NOMO-1 treated with DMSO at 0.1 percent for 48 hours (cell line): ENCODE data around the gene ESD.
"Not testable (repeated sequence)": the region's sequence is repeated elsewhere in the genome, so short reads cannot be mapped to it uniquely, and the experiment has no call there.

Experiments
- DNase-seq: peaks from one replicate; lab custom pipeline; 2025; ENCODE audit not compliant: unreplicated experiment; lab: John Stamatoyannopoulos, UW

Gene ESD

DNA sequence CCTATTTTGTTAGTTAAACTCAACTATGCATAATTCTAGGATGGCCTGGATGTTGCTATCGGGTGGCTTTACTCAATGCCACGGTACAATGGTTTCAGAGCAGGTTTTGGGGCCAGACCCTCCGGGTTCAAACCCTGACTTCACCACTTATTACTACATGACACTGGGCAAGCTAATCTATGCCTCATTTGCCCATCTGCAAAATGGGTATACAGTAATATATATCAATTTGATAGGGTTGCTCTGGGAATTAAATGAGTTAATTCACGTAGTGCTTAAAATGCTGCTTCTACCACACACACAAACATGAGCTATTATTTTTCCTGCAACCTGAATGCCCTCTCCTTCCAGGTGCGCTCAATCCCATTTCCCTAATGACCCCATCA, 839 bp downstream of the ESD start:
- DNase-seq = no peak

DNA sequence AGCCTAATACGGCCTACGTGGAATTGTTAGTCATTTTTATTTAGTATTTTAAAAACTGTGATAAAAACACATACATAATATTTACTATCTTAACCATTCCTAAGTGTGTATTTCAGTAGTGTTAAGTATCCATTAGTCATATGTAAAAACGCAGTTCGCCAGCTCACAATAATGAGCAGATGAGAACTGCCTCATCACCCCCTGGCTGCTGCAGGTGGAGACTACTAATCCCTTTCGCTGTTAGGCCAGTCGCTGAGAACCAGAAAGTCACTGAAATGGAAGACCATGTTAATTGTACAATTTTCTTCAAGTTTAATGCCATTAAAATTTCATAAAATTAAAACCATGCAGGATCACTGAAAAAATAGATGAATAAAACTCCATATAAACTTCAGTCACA, 1.6 kb downstream of the ESD start:
- DNase-seq = no peak

DNA sequence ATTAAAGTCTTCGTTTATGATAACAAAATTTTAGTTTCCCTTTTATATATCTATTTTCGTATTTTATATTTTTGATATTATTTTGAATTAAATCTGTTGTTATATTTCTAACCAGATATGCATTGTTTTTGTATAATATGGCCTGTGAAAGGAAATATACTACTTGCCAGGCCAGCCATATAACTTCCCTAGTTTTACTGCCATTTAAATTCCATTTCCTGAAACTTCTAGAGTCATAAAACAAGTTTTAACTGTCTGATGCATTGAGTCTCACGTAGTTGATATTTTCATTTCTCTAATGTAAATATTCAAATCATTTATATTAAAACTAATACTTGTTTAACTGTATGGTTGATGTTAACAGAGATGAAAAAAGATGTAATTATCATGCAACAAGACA, 13.5 kb downstream of the ESD start:
- no peak for DNase-seq

DNA sequence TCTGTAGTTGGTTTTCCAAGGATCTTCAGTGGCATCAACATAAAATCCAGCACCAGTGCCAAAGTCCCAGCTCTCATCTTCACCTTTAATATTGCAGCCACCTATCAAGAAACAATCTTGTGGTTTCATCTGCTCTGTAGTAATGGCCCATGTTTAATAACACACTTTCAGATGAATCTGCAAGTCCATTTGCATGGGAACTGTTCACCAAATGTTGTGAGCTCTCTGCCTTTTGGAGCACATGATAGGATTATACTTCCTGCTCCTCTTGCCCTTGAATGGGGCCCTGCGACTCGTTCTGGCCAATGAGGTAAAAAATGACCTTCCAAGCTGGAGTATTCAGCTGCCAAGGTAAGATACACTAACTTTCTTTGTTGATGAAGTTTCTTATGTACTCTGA, 14.3 kb downstream of the ESD start:
- no peak for DNase-seq

DNA sequence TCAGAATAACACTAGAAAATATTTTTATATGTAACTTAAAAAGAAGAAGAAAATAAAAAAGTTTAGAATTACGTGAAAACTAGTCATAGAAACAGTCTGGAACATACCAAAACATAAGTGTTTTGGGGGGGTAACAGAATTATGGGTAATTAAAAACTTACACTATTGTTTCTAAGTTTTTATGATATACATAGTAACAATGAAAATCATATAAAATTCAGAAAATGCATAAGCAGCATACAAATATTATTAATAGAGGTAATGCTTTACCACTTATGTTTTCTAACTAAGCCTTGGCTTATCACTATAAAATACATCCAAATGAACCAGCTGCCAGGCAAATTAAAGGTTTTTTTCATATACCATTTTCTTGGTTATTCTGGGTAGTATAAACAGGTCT, 14.9 kb downstream of the ESD start:
- no peak for DNase-seq

DNA sequence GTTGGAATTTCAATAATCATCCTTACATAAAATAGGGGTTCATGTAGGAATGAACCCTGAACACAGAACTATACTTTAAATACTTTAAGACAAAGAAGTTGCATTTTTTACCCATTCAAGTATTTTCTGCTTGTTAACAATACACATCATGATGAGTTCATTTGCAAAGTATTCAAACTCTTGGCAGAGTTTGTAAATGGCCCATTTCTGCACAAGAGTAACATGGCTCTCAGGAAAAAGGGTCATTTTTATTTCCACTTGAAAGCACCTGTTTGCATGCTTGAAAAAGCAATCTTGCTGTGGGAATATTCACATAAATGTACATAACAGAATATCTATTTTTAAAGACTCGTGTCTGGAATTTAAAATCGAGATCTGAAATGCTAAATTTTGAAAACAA, 18.1 kb downstream of the ESD start:
- DNase-seq = no peak

DNA sequence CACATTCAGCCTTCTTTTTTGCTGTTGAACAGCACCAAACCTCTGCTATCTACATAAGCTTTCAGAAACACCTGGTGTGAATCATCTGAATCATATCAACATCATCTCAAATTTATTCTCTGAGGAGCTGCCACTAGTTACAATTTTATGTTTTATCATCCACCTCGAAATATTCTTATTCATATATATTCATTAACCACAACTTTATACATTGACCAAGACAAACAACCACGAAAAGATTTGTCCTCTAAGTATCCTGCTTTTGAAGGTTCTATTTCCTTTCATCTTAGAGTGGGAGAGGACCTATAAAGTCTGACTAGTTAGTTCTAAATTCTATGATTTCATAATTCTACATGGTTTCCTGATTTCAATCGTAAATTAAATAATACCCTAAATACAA, 18.9 kb downstream of the ESD start:
- DNase-seq = no peak

DNA sequence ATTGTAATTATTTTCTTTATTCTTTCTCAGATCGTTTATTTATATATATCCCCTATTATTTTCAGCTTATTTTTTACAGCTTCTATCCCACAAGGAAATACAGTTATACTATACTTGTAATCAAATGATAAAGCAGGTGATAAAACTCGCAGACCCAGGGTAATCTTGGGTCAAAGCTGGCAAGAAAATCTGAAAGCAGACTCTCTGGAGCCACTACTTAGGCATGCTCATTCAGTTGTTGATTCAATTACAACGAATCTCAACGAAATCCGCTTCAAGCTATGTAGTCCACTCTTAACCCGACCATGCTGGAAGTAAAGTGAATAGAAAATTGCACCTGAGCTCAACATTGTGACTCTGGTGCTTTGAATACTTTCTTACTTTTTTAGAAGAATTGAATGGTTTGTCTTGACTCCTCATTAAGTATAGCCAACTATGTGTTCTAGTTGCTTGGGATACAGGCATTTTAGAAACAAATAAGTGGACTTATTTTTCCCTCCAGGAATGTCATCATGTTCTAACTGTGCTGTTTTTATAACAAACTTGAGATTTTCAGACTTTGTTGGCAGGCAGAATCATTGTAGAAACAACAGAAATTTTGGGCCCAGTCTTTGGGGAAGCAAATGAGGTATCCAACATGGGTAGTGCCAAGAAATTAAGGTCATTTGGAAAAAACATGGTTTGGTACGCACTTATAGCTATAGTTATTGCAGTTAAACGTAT, 21.4 kb downstream of the ESD start:
- no peak for DNase-seq

DNA sequence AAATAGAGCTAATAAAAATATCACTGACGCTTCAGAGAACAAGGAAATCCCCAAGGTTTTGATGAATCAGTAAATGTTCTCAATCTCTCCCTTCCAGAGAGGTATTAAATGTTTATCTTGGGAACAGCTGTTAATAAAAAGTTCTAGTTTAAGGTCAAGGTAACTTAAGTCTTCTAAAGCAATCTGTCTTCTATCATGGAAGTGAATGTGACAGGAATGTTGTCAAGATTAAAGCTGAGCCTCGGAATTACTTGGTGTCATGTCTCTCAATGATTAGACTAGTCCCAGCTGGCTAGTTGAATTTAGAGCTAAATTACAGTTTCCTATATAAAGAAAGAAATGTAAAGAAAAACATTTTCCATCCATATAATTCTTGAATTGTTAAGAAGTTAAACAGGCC, 23.4 kb downstream of the ESD start:
- DNase-seq = no peak

DNA sequence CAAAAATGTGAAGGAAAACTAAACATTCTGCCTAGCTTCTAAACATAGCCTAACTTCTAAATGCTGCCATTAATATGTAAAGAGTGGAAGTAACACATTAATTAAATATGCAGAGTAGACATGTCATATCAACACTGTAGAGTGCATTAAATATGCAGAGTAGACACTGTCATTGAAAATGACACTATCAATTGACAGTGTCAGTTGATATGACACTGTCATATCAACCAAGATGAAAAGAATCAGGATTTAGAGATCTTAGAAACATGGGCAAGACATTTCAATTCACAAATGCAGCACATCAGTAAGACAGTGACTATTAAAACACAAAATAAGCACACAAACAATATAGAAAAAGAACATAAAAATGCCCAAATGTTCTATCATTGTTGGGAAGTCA, 25.3 kb downstream of the ESD start:
- DNase-seq = no peak

DNA sequence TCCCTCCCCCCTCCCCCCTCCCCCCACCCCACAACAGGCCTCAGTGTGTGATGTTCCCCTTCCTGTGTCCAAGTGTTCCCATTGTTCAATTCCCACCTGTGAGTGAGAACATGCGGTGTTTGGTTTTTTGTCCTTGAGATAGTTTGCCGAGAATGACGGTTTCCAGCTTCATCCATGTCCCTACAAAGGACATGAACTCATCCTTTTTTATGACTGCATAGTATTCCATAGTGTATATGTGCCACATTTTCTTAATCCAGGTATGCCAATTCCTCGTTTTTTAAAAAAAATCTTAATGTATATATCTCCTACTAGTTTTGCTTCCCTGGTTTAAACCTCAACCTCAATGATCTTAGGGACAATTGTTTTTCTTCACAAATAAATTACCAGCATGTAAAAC, 27.0 kb downstream of the ESD start:
- DNase-seq = not testable (repeated sequence)

DNA sequence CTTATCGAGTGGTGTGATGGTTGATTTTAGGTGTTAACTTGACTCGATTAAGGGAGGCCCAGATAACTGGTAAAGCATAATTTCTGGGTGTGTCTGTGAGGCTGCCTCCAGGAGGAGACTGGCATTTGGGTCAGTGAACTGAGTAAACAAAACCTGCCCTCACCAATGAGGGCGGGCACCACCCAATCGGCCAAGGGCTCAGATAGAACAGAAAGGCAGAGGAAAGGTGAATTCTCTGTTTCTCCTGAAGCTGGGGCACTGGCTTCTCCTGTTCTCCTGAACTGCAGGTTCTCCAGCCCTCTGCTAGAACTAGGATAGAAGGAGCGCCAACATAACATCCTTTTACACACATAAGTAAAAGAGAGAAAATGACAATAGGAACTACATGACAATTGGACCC, 35.1 kb downstream of the ESD start:
- DNase-seq = no peak

DNA sequence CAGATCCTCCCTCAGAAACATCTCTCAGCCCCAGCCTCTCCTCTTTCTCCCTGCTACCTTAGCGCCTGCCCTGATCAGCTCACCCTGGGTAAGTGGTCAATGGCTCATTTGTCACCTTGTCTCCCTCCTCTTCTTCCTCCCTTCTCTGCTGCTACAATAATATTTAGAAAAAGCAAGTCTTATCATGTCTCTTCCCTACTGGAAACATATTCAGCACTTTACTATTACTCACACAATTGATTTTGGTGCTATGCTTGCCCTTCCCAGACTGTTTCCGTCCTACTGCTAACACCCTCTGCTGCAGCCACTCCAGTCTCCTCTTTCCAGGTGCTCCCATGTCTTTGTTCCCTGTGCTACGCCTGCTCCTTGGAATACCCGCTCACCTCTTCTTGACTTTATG, 35.8 kb downstream of the ESD start:
- no peak for DNase-seq

DNA sequence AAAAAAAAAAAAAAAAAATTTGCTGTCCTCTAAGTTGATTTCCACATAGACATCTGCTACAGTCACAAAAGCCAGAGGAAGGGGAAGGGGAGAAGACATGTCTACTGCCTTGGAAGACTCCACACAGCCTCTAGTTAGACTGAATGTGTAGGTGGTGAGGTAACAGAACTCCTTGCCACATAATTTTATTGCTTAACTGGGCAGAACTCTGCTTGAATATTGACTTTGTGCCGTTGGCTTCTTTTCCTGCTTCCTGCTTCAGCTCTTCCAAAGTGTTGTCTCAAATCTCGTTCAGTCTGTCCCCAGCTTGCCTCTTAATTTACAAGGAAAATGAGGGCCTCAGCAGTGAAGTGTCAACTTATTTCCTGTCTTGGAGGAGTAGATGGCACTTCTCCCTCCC, 37.1 kb downstream of the ESD start:
- peak; percentile 77 for DNase-seq

DNA sequence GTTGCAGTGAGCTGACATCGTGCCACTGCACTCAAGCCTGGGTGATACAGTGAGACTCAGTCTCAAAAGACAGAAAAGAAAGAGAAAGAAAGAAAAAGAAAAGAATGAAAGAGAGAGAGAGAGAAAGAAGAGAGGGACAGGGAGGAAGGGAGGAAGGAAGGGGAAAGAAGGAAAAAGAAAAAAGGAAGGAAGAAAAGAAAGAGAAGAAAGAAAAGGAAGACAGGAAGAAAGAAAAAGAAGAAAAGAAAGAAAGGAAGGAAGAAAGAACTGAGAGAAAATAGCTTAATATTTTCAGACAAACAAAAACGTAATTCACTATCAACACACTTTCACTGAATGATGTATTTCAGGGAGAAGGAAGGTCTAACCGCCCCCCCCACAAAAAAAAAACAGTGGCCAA, 39.3 kb downstream of the ESD start:
- DNase-seq = no peak

DNA sequence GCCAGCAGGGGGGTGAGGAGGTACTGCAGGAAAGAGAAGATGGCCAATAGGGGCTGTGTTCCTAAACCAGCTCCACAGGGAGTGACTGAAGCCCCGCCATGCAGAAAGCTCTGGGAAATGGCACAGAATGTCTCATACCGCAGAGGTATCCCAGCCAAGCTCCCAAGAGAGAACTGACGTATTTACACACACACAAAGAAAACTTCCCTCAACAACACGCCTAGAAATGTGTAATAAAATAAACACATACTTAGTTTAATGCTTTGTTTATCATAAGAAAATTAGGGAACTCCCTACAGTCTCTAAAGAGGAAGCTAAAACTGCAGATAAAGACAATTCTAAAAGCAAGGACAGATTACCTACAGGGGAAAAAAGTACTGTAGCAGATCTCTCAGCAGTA, 40.0 kb downstream of the ESD start:
- peak; percentile 67 for DNase-seq

DNA sequence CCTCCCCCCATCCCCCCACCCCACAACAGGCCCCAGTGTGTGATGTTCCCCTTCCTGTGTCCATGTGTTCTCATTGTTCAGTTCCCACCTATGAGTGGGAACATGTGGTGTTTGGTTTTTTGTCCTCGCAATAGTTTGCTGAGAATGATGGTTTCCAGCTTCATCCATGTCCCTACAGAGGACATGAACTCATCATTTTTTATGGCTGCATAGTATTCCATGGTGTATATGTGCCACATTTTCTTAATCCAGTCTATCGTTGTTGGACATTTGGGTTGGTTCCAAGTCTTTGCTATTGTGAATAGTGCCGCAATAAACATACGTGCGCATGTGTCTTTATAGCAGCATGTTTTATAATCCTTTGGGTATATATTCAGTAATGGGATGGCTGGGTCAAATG, 41.5 kb downstream of the ESD start:
- not testable (repeated sequence) for DNase-seq

DNA sequence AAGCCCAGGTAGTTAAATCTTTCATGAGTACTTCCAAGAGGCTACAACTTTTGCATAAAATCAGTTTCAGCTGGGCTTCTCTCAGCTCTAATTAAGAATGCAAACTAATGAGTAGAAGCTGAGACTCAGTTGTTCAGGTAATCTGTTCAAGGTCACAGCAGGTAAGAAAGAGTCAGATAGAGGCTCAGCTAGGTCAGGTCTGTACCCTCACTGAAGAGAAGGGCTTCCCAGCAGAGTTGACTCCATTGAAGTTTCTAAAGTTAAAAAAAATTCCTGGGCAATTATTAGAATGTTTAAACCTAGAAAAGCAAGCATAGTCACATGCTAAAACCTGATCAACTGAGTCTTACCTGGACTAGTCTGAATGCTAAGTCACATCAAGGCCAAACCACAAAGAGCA, 42.1 kb downstream of the ESD start:
- no peak for DNase-seq

DNA sequence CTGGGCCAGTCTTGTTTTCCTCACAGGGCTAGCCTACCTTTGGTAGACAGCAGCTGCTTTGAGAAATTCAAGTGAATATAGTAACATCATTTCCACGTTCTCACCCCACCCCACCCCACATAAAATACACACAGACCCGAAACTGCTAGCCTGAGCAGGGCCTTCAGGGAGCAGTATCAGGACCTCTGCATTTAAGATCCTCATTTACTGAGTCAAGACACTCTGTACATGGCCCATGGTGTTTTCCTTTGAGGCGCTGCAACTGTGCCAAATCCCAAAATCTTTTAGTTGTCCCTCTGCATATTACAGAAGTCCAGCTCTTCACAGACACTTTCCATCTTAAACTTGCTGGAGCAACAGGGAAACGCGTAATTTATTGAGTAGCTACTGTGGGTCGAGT, 43.0 kb downstream of the ESD start:
- no peak for DNase-seq

DNA sequence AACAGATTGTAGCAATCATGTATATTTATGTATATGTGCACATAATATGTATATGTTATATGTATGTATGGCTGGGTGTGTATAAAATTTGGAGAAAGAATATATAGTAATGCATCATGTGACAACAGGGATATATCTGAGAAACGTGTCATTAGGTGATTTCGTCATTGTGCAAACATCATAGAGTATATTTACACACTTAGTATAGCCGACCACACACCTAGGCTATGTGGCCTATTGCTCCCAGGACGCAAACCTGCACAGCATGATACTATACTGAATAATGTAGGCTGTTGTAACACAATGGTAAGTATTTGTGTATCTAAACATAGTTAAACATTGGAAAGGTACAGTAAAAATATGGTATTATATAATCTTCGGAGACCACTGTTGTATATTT, 43.8 kb downstream of the ESD start:
- DNase-seq = no peak

DNA sequence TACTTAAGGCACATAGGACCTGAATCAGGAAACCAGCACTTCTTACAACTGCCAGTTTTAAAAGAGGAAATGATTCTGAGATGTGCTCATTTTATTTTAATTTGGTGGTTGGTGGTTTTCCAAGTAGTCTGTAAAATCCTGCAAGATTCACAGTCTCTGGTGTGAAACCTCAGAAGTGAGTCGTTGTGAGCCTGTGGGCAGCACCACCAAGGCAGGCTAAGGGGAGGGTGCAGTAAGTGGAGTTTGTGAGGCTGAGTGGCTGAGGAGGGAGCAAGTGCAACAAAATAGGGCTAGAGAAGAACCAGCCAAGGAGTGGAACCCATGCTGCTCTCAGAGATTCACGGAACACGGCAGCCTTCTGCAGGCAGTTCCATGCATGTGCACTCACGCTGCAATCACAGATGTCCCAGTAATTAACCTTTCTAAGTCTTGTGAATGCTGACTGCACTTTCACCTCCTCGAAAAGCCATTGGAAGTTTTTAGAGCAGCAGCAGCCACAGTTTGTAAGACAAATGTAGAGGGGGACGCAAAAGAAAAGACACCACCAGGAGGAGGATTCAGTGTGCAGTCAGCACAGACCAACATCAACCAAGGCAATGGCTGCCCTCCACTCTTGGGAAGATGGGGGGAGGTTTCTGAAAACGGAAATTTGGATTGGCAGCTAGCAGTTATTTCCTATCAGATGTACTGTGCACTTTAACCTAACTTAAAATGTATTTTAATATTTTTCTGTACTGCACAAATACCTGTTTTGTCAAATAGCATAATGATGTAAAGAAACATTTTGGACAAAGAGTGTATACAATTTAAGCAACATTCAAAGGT, 44.9 kb downstream of the ESD start:
- DNase-seq = peak; percentile 99

DNA sequence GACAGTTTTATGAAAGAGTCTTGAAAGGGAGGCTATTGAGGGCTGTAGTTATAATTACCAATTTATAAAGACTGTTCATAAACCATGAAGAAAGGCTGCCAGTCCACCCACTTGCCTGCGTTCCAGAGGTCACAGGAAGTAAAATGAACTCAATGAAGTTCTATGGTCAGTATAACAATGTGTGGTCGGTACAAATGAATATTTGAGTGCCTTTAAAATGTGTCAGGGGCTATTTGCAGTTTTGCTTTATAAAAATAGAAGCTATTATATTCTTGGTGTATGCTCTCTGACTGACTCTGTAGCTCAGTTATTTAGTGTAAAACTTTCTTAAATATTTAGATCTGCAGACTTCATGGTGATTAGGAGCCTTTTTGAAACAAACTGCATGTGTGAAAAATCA, 47.0 kb downstream of the ESD start:
- DNase-seq = no peak

DNA sequence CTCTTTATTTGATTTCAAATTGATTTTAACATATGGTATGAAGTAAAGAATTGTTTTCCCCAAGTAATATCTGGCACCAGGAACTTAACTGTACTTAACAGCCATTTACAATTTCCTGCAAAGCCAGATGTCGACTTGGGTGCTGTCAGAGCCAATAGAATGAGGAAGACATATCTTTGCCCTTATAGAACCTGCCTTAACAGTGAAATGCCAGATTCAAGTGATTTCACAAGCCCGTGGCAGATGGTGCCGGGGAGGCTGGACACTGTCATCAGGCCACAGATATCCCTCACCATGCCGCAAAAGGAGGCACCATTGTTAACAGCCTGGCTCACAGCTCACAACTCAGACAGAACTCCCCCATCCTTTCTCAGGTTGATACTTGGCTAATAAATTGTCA, 48.7 kb downstream of the ESD start:
- DNase-seq = peak; percentile 68
